K562 (cell line): ENCODE data around the gene ACRBP. TPM values are rescaled to one million over a fixed set of nuclear protein-coding genes. Genes with fewer than 3 reads are reported as not detected.

Experiments used
- BACH1 ChIP-seq: fragments of 200-800 bp; sonication (Bioruptor generic); IDR thresholded peaks from 2 replicates; pipeline ENCODE4 v1.6.1; 2016; ENCODE audit warnings: missing genetic modification characterization, missing compliant biosample characterization
- CBFA2T3 ChIP-seq: fragments of 450-650 bp; IDR thresholded peaks from 2 replicates; pipeline ENCODE4 v1.6.1; 2017
- CHD7 ChIP-seq: fragments of 200-600 bp; sonication (generic); IDR thresholded peaks from one replicate; pipeline ENCODE4 v1.6.1; 2012; ENCODE audit warnings: mild to moderate bottlenecking, low read depth, low read length, inconsistent platforms
- NBN ChIP-seq: fragments of 450-650 bp; IDR thresholded peaks from 2 replicates; pipeline ENCODE4 v1.6.1; 2016; ENCODE audit warnings: low read depth, mild to moderate bottlenecking
- RFX7 ChIP-seq: fragments of 250-450 bp; sonication (Bioruptor Pico); IDR thresholded peaks from 2 replicates; pipeline ENCODE4 v1.5.1; 2021; ENCODE audit warnings: mild to moderate bottlenecking
- RHOXF2B ChIP-seq: fragments of 250-450 bp; sonication (Bioruptor Pico); conservative IDR thresholded peaks from 2 replicates; pipeline ENCODE4 v1.5.1; 2021
- RNF219 ChIP-seq: fragments of 250-450 bp; sonication (Bioruptor Pico); IDR thresholded peaks from 2 replicates; pipeline ENCODE4 v1.5.0; 2022; ENCODE audit warnings: mild to moderate bottlenecking
- TBL1XR1 ChIP-seq, 2 experiments: IDR thresholded peaks; 2 replicates each; pipeline ENCODE4 v1.6.1; 2012; ENCODE audit warnings: improper control_type of control experiment in 2 of 2, low read length in 2 of 2, mild to moderate bottlenecking in 1 of 2
- ZBED1 ChIP-seq: IDR thresholded peaks from 2 replicates; pipeline ENCODE4 v1.6.1; 2014
- ZNF280B ChIP-seq: fragments of 250-450 bp; sonication (Bioruptor Pico); IDR thresholded peaks from 2 replicates; pipeline ENCODE4 v1.5.1; 2021; ENCODE audit warnings: mild to moderate bottlenecking
- ZNF311 ChIP-seq: fragments of 250-450 bp; sonication (Bioruptor Pico); IDR thresholded peaks from 2 replicates; pipeline ENCODE4 v1.4.0; 2020; ENCODE audit warnings: mild to moderate bottlenecking, moderate library complexity
- polyA plus RNA-seq, 8 experiments: library from polyadenylated mRNA; depleted of rRNA in 4 of 8; stranded (reverse) in 5 of 8; unstranded in 3 of 8; fragments of >200 nt; fragmentation: Nextera tagmentation in 2 of 8; fragmentation: Illumina TruSeq in 1 of 8; extraction: Ambion mirVana in 2 of 8; extraction: Trizol in 1 of 8; gene quantifications; 2 replicates each; pipeline versions ENCODE4 v1.2.1 to v1.2.3, GENCODE V29; 2011 to 2014; ENCODE audit warnings: inconsistent platforms in 1 of 8, missing spikeins in 1 of 8
- total RNA-seq, 7 experiments: library from RNA; depleted of rRNA in 6 of 7; stranded (reverse); fragments of >200 nt in 6 of 7; fragmentation: Illumina TruSeq in 2 of 7; extraction: Trizol in 2 of 7; gene quantifications; 2 replicates each; pipeline versions ENCODE4 v1.2.1 to v1.2.3, GENCODE V29; 2011 to 2021; ENCODE audit warnings: low replicate concordance in 1 of 7
- TF ChIP-seq, protein P1 (sequence below): fragments of 450-650 bp; IDR thresholded peaks from 2 replicates; pipeline ENCODE4 v1.6.1; 2017; ENCODE audit warnings: mild to moderate bottlenecking, moderate library complexity

The ACRBP gene
- total and polyA plus RNA-seq, 9 of the 15 experiments (the other 6 are each of a cell fraction or from before 2014, with no cell fraction given), result 3.1 to 31.8 (median 8.4) TPM

GRCh38 chr12:6639151-6639801 is 8.0 kb downstream of the ACRBP start (continued):
- TF ChIP-seq CHD7, result no peak
- TF ChIP-seq ZNF311 (CRISPR knock-in tag), result no peak
- TF ChIP-seq TBL1XR1 (IDR thresholded peaks at IDR 0.05; ENCODE audit: low read length in 2 of 2), result peak; percentile 22 to 54; a peak in 1 of 4 replicates
- no peak for TF ChIP-seq RFX7 (CRISPR knock-in tag)
- 0 out of 2 replicates have a peak, but pooled peaks have one; percentile 33 for TF ChIP-seq BACH1 (tag)
- peak; percentile 96 for TF ChIP-seq CBFA2T3
- TF ChIP-seq, protein P1, sequence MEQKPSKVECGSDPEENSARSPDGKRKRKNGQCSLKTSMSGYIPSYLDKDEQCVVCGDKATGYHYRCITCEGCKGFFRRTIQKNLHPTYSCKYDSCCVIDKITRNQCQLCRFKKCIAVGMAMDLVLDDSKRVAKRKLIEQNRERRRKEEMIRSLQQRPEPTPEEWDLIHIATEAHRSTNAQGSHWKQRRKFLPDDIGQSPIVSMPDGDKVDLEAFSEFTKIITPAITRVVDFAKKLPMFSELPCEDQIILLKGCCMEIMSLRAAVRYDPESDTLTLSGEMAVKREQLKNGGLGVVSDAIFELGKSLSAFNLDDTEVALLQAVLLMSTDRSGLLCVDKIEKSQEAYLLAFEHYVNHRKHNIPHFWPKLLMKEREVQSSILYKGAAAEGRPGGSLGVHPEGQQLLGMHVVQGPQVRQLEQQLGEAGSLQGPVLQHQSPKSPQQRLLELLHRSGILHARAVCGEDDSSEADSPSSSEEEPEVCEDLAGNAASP, result no peak
- TF ChIP-seq RNF219 (CRISPR knock-in tag), result no peak
- no peak for TF ChIP-seq RHOXF2B
- TF ChIP-seq ZBED1, result no peak; the same call in 1 of the 2 replicates
- no peak for TF ChIP-seq NBN
- TF ChIP-seq ZNF280B, result no peak
